NCI-H1417 (cell line): ENCODE data around the gene ACP2.

Experiments
- DNase-seq, 3 experiments: peaks; one replicate each; lab custom pipeline; 2025; lab: John Stamatoyannopoulos, UW

Gene ACP2

GRCh38 chr11:47248664-47249377 is at the start of gene ACP2:
Gene ACP2 (minus strand): TSS chr11:47248814. CDS start chr11:47248789, 25 bp downstream.
- DNase-seq: peak; percentile 88 to 93 (median 90)

GRCh38 chr11:47296045-47296444 is 47.4 kb upstream of the ACP2 start:
- peak in 1 of 3 experiments; percentile 62 for DNase-seq

GRCh38 chr11:47295385-47295784 is 46.8 kb upstream of the ACP2 start:
- DNase-seq: no peak

- no peak for DNase-seq
These were observed 41.2 kb upstream of the ACP2 start for GRCh38 chr11:47289856-47290255.

GRCh38 chr11:47288066-47288465 is 39.5 kb upstream of the ACP2 start:
- DNase-seq: no peak

- no peak for DNase-seq
These were observed 37.6 kb upstream of the ACP2 start for GRCh38 chr11:47285969-47286770.

- DNase-seq: no peak
These were observed 35.5 kb upstream of the ACP2 start for GRCh38 chr11:47284151-47284550.

GRCh38 chr11:47282462-47282861 is 33.8 kb upstream of the ACP2 start:
- no peak for DNase-seq

GRCh38 chr11:47280860-47281259 is 32.2 kb upstream of the ACP2 start:
- DNase-seq: no peak

- DNase-seq: no peak
These were observed 31.5 kb upstream of the ACP2 start for GRCh38 chr11:47280099-47280498.

- no peak for DNase-seq
These were observed 30.2 kb upstream of the ACP2 start for GRCh38 chr11:47278769-47279168.

- no peak for DNase-seq
These were observed 29.4 kb upstream of the ACP2 start for GRCh38 chr11:47278058-47278457.

GRCh38 chr11:47276923-47277322 is 28.3 kb upstream of the ACP2 start:
- DNase-seq: no peak

GRCh38 chr11:47274495-47275235 is 26.1 kb upstream of the ACP2 start:
- no peak for DNase-seq

- DNase-seq: no peak
These were observed 24.1 kb upstream of the ACP2 start for GRCh38 chr11:47272706-47273105.

GRCh38 chr11:47271961-47272661 is 23.5 kb upstream of the ACP2 start:
- DNase-seq: peak; percentile 45 to 84 (median 71)

GRCh38 chr11:47271328-47271727 is 22.7 kb upstream of the ACP2 start:
- no peak for DNase-seq

- DNase-seq: peak; percentile 21 to 70 (median 37)
These were observed 22.0 kb upstream of the ACP2 start for GRCh38 chr11:47270331-47271271.

- DNase-seq: peak; percentile 94 to 95 (median 94)
These were observed 21.3 kb upstream of the ACP2 start, which contains the start of gene MADD for GRCh38 chr11:47269829-47270305. Gene MADD (plus strand): TSS chr11:47270133.

- peak; percentile 93 to 95 (median 94) for DNase-seq
These were observed 20.6 kb upstream of the ACP2 start for GRCh38 chr11:47269002-47269828.
